H9 (cell line): ENCODE measurements around the gene CD68. TPM values are rescaled to one million over a fixed set of nuclear protein-coding genes. Genes with fewer than 3 reads are reported as not detected.

Experiments used
- DNase-seq: peaks from one replicate; pipeline ENCODE4 v3.0.0-alpha.2; 2017
- H2AFZ ChIP-seq: one replicate; pipeline ENCODE4 v1.6.1; 2013; ENCODE audit warnings: mild to moderate bottlenecking, low read length, control low read depth, moderate library complexity
- H2AK5ac ChIP-seq: 2 replicates; pipeline ENCODE4 v1.6.1; 2013; ENCODE audit warnings: low read length, control low read depth, mixed read lengths; ENCODE audit not compliant: insufficient read length
- H2BK120ac ChIP-seq: one replicate; pipeline ENCODE4 v1.6.1; 2013; ENCODE audit warnings: low read depth, mild to moderate bottlenecking, low read length, control low read depth, inconsistent platforms; ENCODE audit not compliant: poor library complexity, severe bottlenecking
- H2BK12ac ChIP-seq: 2 replicates; pipeline ENCODE4 v1.6.1; 2013; ENCODE audit warnings: low read length, control low read depth, mixed read lengths, low read depth; ENCODE audit not compliant: insufficient read length
- H2BK15ac ChIP-seq: 2 replicates; pipeline ENCODE4 v1.6.1; 2013; ENCODE audit warnings: low read depth, low read length, control low read depth
- H2BK20ac ChIP-seq: one replicate; pipeline ENCODE4 v1.6.1; 2013; ENCODE audit warnings: low read depth, mild to moderate bottlenecking, low read length, control low read depth, inconsistent platforms; ENCODE audit not compliant: poor library complexity, severe bottlenecking
- H2BK5ac ChIP-seq: 2 replicates; pipeline ENCODE4 v1.6.1; 2013; ENCODE audit warnings: low read length, control low read depth, mixed read lengths; ENCODE audit not compliant: insufficient read length
- H3K14ac ChIP-seq: 2 replicates; pipeline ENCODE4 v1.6.1; 2013; ENCODE audit warnings: low read length, control low read depth; ENCODE audit not compliant: insufficient read depth
- H3K18ac ChIP-seq: 2 replicates; pipeline ENCODE4 v1.6.1; 2013; ENCODE audit warnings: low read depth, mild to moderate bottlenecking, mixed read lengths, low read length, control low read depth; ENCODE audit not compliant: insufficient read length
- H3K23ac ChIP-seq: 2 replicates; pipeline ENCODE4 v1.6.1; 2013; ENCODE audit warnings: low read length, control low read depth, mixed read lengths, low read depth; ENCODE audit not compliant: insufficient read length
- H3K23me2 ChIP-seq: 2 replicates; pipeline ENCODE4 v1.6.1; 2013; ENCODE audit warnings: low read depth, mild to moderate bottlenecking, mixed read lengths, low read length, control low read depth; ENCODE audit not compliant: insufficient read length, poor library complexity, severe bottlenecking
- H3K27ac ChIP-seq: 2 replicates; pipeline ENCODE4 v1.5.1; 2013; ENCODE audit warnings: low read length, control low read depth, mixed read lengths, low read depth; ENCODE audit not compliant: insufficient read length
- H3K27me3 ChIP-seq: 2 replicates; pipeline ENCODE4 v1.6.1; 2013; ENCODE audit warnings: low read length, control low read depth, inconsistent platforms; ENCODE audit not compliant: insufficient read depth
- H3K4ac ChIP-seq: 2 replicates; pipeline ENCODE4 v1.6.1; 2013; ENCODE audit warnings: low read depth, mild to moderate bottlenecking, control low read depth, inconsistent platforms, low read length, moderate library complexity
- H3K4me1 ChIP-seq: 2 replicates; pipeline ENCODE4 v1.6.1; 2013; ENCODE audit warnings: low read length, control low read depth, inconsistent platforms; ENCODE audit not compliant: insufficient read depth
- H3K4me2 ChIP-seq: 2 replicates; pipeline ENCODE4 v1.6.1; 2013; ENCODE audit warnings: low read length, control low read depth, mixed read lengths; ENCODE audit not compliant: insufficient read length, insufficient read depth
- H3K56ac ChIP-seq: 2 replicates; pipeline ENCODE4 v1.6.1; 2013; ENCODE audit warnings: low read depth, mild to moderate bottlenecking, mixed read lengths, low read length, control low read depth; ENCODE audit not compliant: insufficient read length
- H3K79me1 ChIP-seq: 2 replicates; pipeline ENCODE4 v1.6.1; 2013; ENCODE audit warnings: low read depth, mild to moderate bottlenecking, moderate library complexity, low read length, control low read depth, inconsistent platforms; ENCODE audit not compliant: insufficient read depth, poor library complexity, severe bottlenecking
- H3K79me2 ChIP-seq: 2 replicates; pipeline ENCODE4 v1.6.1; 2013; ENCODE audit warnings: low read length, control low read depth, inconsistent platforms; ENCODE audit not compliant: insufficient read depth
- H3K9ac ChIP-seq: 2 replicates; pipeline ENCODE4 v1.6.1; 2013; ENCODE audit warnings: low read length, control low read depth, mixed read lengths; ENCODE audit not compliant: insufficient read length; ENCODE audit errors: extremely low read depth
- H3K9me3 ChIP-seq: one replicate; pipeline ENCODE4 v1.6.1; 2013; ENCODE audit warnings: low read depth, low read length, inconsistent platforms; ENCODE audit not compliant: control insufficient read depth
- H3T11ph ChIP-seq: one replicate; pipeline ENCODE4 v1.6.1; 2013; ENCODE audit warnings: mild to moderate bottlenecking, low read length, control low read depth, inconsistent platforms
- H4K20me1 ChIP-seq: one replicate; pipeline ENCODE4 v1.6.1; 2013; ENCODE audit not compliant: control insufficient read depth, insufficient read length, insufficient read depth
- H4K5ac ChIP-seq: 2 replicates; pipeline ENCODE4 v1.6.1; 2013; ENCODE audit warnings: low read depth, mild to moderate bottlenecking, mixed read lengths, low read length, control low read depth; ENCODE audit not compliant: insufficient read length
- H4K8ac ChIP-seq: replicated peaks from 2 replicates; pipeline ENCODE4 v1.6.1; 2013; ENCODE audit warnings: low read length, control low read depth, mixed read lengths, low read depth; ENCODE audit not compliant: insufficient read length
- H4K91ac ChIP-seq: 2 replicates; pipeline ENCODE4 v1.6.1; 2013; ENCODE audit warnings: low read depth, mild to moderate bottlenecking, moderate library complexity, mixed read lengths, low read length, control low read depth; ENCODE audit not compliant: insufficient read length
- H3K27ac Mint-ChIP-seq, 3 experiments: 2 replicates in 2 of 3; 3 replicates in 1 of 3; pipeline ENCODE4 v1.8.0; 2020 to 2021; ENCODE audit warnings: mixed read lengths in 3 of 3, mild to moderate bottlenecking in 1 of 3, moderate library complexity in 1 of 3
- H3K27me3 Mint-ChIP-seq: 2 replicates; pipeline ENCODE4 v1.8.0; 2021; ENCODE audit warnings: low read depth, mild to moderate bottlenecking, moderate library complexity, mixed read lengths
- H3K36me3 Mint-ChIP-seq, 3 experiments: 2 replicates in 2 of 3; 3 replicates in 1 of 3; pipeline ENCODE4 v1.8.0; 2020 to 2021; ENCODE audit warnings: low read depth in 3 of 3, mixed read lengths in 3 of 3; ENCODE audit not compliant: insufficient read depth in 1 of 3
- H3K4me1 Mint-ChIP-seq, 2 experiments: 2 replicates each; pipeline ENCODE4 v1.8.0; 2020; ENCODE audit warnings: mixed read lengths in 2 of 2
- H3K4me3 Mint-ChIP-seq, 2 experiments: 2 replicates in 1 of 2; 3 replicates in 1 of 2; pipeline ENCODE4 v1.8.0; 2020 to 2021; ENCODE audit warnings: mild to moderate bottlenecking in 2 of 2, mixed read lengths in 2 of 2, moderate library complexity in 1 of 2
- H3K9me3 Mint-ChIP-seq, 2 experiments: 2 replicates in 1 of 2; 3 replicates in 1 of 2; pipeline ENCODE4 v1.8.0; 2020; ENCODE audit warnings: mild to moderate bottlenecking in 2 of 2, mixed read lengths in 2 of 2, moderate library complexity in 1 of 2
- CTCF ChIP-seq: fragments of 200-600 bp; sonication (generic); conservative IDR thresholded peaks from 3 replicates; pipeline ENCODE4 v1.8.0; 2021; ENCODE audit warnings: antibody characterized with exemption, mild to moderate bottlenecking
- WGBS: extraction: QIAGEN DNeasy Blood & Tissue Kit; methylation state at CpG from one replicate; pipeline ENCODE4 v1.1.7; 2013; ENCODE audit warnings: missing lambda C conversion rate, low lambda C conversion rate, mixed read lengths; ENCODE audit not compliant: insufficient read length; ENCODE audit errors: extremely low coverage; 5-methylcytosine and 5-hydroxymethylcytosine counted together
- total RNA-seq: library from RNA; stranded (reverse); gene quantifications from 2 replicates; pipeline ENCODE4 v1.2.1, GENCODE V29; 2021

CD68 gene
- total RNA-seq, 1 experiment from 2014 or later, result 0.42 TPM

GRCh38 chr17:7618608-7619007 is 39.2 kb downstream of the CD68 start:
- H3K4me1 Mint-ChIP-seq, result peaks cover 3 to 4% of the 10 kb centered on the region in 2 experiments
- no peak overlapping the region for H2AFZ ChIP-seq
- no peak overlapping the region for H2BK120ac ChIP-seq
- no peak overlapping the region for H4K8ac ChIP-seq
- no peak overlapping the region for H3K9ac ChIP-seq
- H3K23ac ChIP-seq, result no peak overlapping the region
- H3K9me3 ChIP-seq, result no peaks in the 10 kb centered on the region
- H4K91ac ChIP-seq, result no peak overlapping the region
- H3K23me2 ChIP-seq, result peaks cover 5% of the 10 kb centered on the region
- no peak overlapping the region for H4K5ac ChIP-seq
- H3K79me1 ChIP-seq, result no peaks in the 10 kb centered on the region
- no peak overlapping the region for H3K18ac ChIP-seq
- no peak overlapping the region for H3K4ac ChIP-seq
- WGBS, result no CpG with 5 or more reads among the region's 5 CpGs
- H3T11ph ChIP-seq, result no peak overlapping the region
- no peak overlapping the region for H3K14ac ChIP-seq
- H3K36me3 Mint-ChIP-seq, result no peaks in the 10 kb centered on the region
- no peaks in the 10 kb centered on the region for H3K9me3 Mint-ChIP-seq
- H3K27ac ChIP-seq, result no peak overlapping the region
- H3K27ac Mint-ChIP-seq, result no peak overlapping the region
- no peak overlapping the region for H2AK5ac ChIP-seq
- H2BK5ac ChIP-seq, result no peak overlapping the region
- no peak overlapping the region for H2BK12ac ChIP-seq
- H3K27me3 Mint-ChIP-seq, result no peaks in the 10 kb centered on the region
- H2BK15ac ChIP-seq, result no peak overlapping the region
- H3K4me1 ChIP-seq, result no peaks in the 10 kb centered on the region; the same call in 1 of the 2 replicates
- no peak for TF ChIP-seq CTCF
- H3K56ac ChIP-seq, result no peak overlapping the region
- no peak overlapping the region for H3K4me2 ChIP-seq
- H2BK20ac ChIP-seq, result no peak overlapping the region
- no peak overlapping the region; a peak in 1 of 5 replicates for H3K4me3 Mint-ChIP-seq
- H3K79me2 ChIP-seq, result peaks cover 4% of the 10 kb centered on the region; the same call in 1 of the 2 replicates
- no peak for DNase-seq
- no peaks in the 10 kb centered on the region for H3K27me3 ChIP-seq
- H4K20me1 ChIP-seq, result no peaks in the 10 kb centered on the region
